ENCODE data around the gene MAP3K14. TPM values are rescaled to one million over a fixed set of nuclear protein-coding genes. Genes with fewer than 3 reads are reported as not detected.
"Not testable (repeated sequence)": the region's sequence is repeated elsewhere in the genome, so short reads cannot be mapped to it uniquely, and the experiment has no call there.

The MAP3K14 gene
- total and polyA plus RNA-seq, 9 donors = 2.4 to 19.8 (median 10.7) TPM

DNA sequence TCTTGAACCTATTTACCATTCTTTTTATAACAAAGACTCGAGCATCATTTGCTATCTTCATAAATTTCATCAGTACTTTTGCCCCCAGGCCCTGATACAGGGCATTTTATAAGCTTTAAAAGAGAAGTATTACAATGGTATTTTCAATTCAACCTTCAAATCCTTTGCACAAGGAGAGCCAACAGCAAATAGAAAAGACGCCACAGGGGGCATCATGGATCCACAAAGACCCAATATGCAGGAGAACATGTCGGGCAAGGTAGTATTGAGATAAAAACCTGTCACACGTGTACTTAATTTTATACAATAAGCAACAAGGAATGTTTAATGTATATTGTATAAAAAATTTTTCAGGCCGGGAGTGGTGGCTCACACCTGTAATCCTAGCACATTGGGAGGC is 10.2 kb downstream of the MAP3K14 start:
- H3K36me3 ChIP-seq = no peaks in the 10 kb centered on the region
- no peak for DNase-seq
- WGBS, 3 donors = 81 to 84% (median 83%) methylated on average over 5 of the region's 5 CpGs
- TF ChIP-seq, protein P1, sequence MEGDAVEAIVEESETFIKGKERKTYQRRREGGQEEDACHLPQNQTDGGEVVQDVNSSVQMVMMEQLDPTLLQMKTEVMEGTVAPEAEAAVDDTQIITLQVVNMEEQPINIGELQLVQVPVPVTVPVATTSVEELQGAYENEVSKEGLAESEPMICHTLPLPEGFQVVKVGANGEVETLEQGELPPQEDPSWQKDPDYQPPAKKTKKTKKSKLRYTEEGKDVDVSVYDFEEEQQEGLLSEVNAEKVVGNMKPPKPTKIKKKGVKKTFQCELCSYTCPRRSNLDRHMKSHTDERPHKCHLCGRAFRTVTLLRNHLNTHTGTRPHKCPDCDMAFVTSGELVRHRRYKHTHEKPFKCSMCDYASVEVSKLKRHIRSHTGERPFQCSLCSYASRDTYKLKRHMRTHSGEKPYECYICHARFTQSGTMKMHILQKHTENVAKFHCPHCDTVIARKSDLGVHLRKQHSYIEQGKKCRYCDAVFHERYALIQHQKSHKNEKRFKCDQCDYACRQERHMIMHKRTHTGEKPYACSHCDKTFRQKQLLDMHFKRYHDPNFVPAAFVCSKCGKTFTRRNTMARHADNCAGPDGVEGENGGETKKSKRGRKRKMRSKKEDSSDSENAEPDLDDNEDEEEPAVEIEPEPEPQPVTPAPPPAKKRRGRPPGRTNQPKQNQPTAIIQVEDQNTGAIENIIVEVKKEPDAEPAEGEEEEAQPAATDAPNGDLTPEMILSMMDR (IDR thresholded peaks at IDR 0.05) = no peak
- TF ChIP-seq POLR2A (IDR thresholded peaks at IDR 0.05) (no peak), EP300 (IDR thresholded peaks at IDR 0.05) (no peak)
- no peaks in the 10 kb centered on the region for H3K27me3 ChIP-seq
- H3K27ac ChIP-seq = no peak overlapping the region
- peaks cover 28% of the 10 kb centered on the region for H3K4me1 ChIP-seq (ENCODE audit: insufficient read depth)
- no peaks in the 10 kb centered on the region for H3K9me3 ChIP-seq
- no peak overlapping the region for H3K4me3 ChIP-seq
- intact Hi-C loops (cut with DNase I) = no loop called here

DNA sequence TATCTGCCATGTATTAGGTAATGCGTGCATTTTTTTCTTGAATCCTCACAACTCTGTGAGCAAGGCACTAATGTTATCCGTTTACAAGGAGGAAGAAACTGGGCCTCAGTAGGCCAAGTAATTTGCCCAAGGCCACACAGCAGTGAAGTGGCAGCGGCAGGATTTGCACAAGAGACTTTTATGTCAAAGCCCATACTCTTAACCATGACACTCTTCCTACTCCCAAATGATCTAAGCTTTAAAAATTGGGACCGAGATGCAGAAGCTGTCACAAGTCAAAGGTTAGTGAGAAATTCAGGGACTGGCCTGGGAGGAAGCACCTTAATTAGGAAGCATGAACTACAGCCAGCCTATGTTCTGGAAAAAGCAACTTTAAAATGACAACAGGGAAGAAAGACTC is 10.7 kb downstream of the MAP3K14 start:
- intact Hi-C loops (cut with DNase I) = no loop called here
- H3K27ac ChIP-seq = no peak overlapping the region
- WGBS, 3 donors = 56 to 90% (median 87%) methylated on average over 4 of the region's 4 CpGs
- peaks cover 22% of the 10 kb centered on the region for H3K4me1 ChIP-seq (ENCODE audit: insufficient read depth)
- TF ChIP-seq, protein P1 (IDR thresholded peaks at IDR 0.05) = no peak
- no peak for TF ChIP-seq EP300 (IDR thresholded peaks at IDR 0.05)
- no peak for TF ChIP-seq POLR2A (IDR thresholded peaks at IDR 0.05)
- no peaks in the 10 kb centered on the region for H3K36me3 ChIP-seq
- no peak for DNase-seq
- H3K4me3 ChIP-seq = no peak overlapping the region
- H3K9me3 ChIP-seq = no peaks in the 10 kb centered on the region
- no peaks in the 10 kb centered on the region for H3K27me3 ChIP-seq

DNA sequence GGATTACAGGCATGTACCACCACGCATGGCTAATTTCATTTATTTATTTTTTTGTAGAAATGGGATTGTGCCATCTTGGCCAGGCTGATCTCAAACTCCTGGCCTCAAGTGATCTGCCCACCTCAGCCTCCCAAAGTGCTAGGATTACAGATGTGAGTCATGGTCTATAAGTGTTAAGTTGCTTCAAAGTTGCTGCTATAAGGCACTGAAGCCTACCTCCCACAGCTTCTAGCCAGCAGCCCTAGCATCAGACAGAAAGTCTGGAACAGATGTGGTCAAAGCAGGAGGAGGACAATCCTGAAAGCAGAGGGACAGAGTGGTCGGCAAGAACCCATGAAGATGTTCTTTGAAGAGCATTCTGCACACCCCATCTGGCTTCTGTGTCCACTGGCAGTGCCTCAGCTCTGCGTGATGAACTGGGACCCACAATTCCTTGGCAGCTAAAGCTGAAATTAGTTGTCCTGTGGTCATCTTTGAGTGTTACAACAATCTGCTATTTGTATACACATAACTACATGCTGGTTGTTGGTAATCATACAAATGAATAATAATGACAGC is 11.2 kb downstream of the MAP3K14 start:
- DNase-seq = no peak
- Histone ChIP-seq H3K36me3 (no peaks in the 10 kb centered on the region), H3K4me1 (ENCODE audit: insufficient read depth) (peaks cover 20% of the 10 kb centered on the region), H3K4me3 (no peak overlapping the region), H3K27me3 (no peaks in the 10 kb centered on the region), H3K9me3 (no peaks in the 10 kb centered on the region), H3K27ac (no peak overlapping the region)
- TF ChIP-seq EP300 (IDR thresholded peaks at IDR 0.05) = no peak
- TF ChIP-seq, protein P1 (IDR thresholded peaks at IDR 0.05) = no peak
- no peak for TF ChIP-seq POLR2A (IDR thresholded peaks at IDR 0.05)
- WGBS, 3 donors = 85 to 90% (median 86%) methylated on average over 3 of the region's 3 CpGs
- intact Hi-C loops (cut with DNase I) = no loop called here

DNA sequence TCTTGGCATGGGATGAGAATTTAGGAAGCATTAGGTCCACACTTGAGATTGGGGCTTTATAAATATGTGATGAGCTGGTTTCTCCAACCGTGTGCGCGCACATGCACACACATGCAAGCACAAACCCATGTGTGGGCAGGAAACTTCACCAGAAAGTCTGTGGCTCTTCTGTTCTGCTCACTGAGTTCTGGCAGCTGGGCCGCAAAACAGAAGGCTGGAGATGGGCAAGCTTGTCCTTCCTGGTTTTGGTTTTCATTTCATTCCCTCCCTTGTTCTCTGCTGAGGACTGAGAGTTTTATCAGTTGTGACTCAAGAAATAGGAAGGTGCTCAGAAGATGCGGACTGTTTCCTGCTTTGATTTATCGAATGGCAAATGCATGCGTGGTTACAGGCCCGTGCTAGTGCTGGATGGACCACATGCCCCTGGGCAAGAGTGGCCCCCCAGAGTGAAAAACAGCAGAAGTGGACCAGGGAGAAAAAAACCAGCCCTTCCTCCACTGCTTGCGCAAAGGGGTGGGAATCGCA is 14.1 kb downstream of the MAP3K14 start:
- no peak overlapping the region for H3K4me3 ChIP-seq
- TF ChIP-seq, protein P1 (IDR thresholded peaks at IDR 0.05) = no peak
- no peak for TF ChIP-seq POLR2A (IDR thresholded peaks at IDR 0.05)
- no peak for TF ChIP-seq EP300 (IDR thresholded peaks at IDR 0.05)
- no peaks in the 10 kb centered on the region for H3K36me3 ChIP-seq
- 26 to 30% (median 27%) methylated on average over 10 of the region's 10 CpGs for WGBS, 3 donors
- peak overlapping the region in 1 of 2 donors; percentile 27 for H3K27ac ChIP-seq
- H3K27me3 ChIP-seq = no peaks in the 10 kb centered on the region
- H3K4me1 ChIP-seq (ENCODE audit: insufficient read depth) = peaks cover 21% of the 10 kb centered on the region
- intact Hi-C loops (cut with DNase I) = no loop called here
- DNase-seq = peak in 3 of 5 donors; percentile 56 to 68 (median 60)
- no peaks in the 10 kb centered on the region for H3K9me3 ChIP-seq

DNA sequence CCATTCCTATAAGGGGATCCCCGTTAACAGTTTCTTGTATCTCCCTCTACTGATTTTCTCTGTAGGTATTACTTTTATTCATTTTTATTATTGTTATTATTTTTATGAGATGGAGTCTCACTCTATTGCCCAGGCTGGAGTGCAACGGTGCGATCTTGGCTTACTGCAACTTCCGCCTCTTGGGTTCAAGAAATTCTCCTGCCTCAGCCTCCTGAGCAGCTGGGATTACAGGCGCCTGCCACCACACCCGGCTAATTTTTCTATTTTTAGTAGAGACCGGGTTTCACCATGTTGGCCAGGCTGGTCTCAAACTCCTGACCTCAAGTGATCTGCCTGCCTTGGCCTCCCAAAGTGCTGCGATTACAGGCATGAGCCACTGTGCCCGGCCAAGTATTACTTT is 14.6 kb downstream of the MAP3K14 start:
- DNase-seq; H3K27me3 ChIP-seq; H3K4me3 ChIP-seq; intact Hi-C loops (cut with DNase I); H3K9me3 ChIP-seq; H3K36me3 ChIP-seq: not testable (repeated sequence)
- WGBS, 3 donors = 47 to 55% (median 53%) methylated on average over 9 of the region's 9 CpGs
- Histone ChIP-seq H3K4me1 (ENCODE audit: insufficient read depth) (peaks cover 20% of the 10 kb centered on the region), H3K27ac (peak overlapping the region in 1 of 2 donors; percentile 27)

Measured in ovary (tissue), 9 donors.